GM19099 (cell line): ENCODE data around the gene SFXN1.

Experiments used
- POLR2A ChIP-seq: IDR thresholded peaks from 3 replicates; pipeline ENCODE4 v1.6.1; 2011; ENCODE audit warnings: low read depth; ENCODE audit not compliant: insufficient read length; ENCODE audit errors: extremely low read depth

SFXN1 gene

DNA sequence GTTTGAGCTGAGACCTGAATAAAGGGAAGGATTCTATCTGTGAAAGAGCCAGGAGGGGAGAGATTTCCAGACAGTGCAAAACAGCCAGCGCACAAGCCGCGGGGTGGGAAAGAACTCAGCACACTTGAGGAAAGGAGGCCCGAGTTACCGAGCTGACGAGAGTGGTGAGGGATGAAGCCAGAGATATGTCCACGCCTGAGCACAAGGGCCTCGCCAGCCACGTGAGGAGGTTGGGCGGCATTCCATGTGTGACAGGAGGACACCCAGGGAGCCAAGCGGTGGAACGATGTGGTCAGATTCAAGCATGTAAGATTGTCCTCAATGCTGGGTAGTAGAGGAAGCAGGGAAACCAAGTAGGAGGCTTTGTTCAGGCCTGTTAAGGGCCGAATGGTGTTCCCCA, 17.0 kb upstream of the SFXN1 start:
- TF ChIP-seq POLR2A = no peak

DNA sequence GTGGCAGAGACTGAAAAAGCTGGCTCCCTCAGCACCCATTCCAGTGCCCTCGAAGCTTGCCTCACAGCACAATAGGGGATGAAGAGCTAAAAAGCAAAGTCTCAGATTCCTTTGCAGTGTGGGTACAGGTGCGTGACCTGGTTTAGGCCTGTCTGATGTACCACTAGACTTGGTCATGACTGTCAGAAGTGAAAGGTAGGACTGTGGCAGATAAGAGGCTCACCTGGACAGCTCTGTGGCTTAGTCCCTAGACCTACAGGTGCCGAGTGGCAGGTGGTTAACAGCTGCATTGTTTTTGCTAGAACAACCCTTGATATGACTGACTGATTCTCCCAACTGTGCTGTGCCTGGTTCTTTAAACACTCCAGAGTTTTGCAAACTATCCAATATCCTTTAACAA, 14.7 kb upstream of the SFXN1 start:
- no peak for TF ChIP-seq POLR2A

DNA sequence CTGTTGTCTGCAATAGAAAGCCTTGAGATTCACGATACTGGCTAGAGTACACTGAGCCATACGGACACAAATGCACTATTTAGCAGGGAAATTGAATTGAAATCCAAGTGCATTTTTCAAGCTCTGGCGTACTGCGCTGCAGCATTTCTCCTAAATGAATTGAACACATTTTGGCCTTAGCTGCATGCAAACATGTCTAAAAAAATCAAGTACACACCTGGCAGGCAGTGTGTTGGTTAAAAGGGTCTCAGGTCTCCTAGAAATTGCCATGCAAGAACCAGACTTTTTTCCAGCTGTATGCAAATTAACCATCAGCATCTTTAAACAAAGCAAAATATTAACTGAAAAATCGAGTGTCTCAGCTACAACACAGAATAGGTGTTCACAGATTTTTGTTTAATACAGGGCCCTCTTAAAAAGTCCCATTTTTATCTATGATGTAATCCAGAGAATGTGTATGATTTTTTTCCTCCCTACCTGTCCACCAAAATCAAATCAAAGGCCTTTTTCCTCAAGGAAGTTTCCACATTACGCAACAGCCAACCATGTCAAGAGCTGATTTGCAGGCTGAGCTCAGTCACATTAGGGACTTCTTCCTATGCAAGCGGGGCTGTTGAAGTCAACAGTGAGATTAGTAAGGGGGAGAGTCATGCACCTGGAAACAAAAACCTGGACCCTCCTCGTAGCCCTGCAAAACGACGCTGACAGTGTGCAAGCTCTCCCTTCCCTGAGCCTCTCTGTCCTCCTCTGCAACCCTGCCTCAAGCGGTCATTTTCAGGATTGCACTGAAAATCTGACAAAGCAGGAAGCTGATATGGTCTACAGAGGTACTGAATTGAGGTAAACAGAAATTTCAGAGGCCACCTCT, 14.1 kb upstream of the SFXN1 start:
- TF ChIP-seq POLR2A = no peak

DNA sequence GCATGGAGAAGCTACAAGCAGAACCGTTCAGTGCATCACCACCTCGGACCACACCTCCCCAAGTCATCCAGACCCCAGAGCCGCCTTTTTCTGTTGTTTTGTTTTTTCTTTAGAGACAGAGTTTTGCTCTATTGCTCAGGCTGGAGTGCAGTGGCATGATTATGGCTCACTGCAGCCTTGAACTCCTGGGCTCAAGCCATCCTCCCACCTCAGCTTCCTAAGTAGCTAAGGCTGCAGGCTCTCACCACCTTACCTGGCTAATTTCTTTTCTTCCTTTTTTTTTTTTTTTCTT, 13.5 kb upstream of the SFXN1 start:
- TF ChIP-seq POLR2A = no peak

DNA sequence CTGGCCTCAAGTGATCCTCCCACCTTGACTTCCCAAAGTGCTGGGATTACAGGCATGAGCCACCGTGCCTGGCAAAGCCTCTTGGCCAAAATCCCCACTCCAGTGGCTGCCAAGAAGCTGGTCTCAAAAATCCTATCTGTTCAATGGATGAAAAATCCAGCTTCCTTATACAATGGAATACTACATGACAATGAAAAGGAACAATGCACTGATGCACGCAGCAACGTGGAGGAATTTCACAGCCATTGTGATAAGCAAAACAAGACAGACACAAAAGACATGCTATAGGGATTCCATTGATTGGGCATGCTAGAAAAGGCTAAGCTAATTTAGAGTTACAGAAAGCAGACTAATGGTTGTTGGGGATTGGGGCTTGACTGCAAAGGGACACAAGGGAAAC, 13.1 kb upstream of the SFXN1 start:
- no peak for TF ChIP-seq POLR2A

DNA sequence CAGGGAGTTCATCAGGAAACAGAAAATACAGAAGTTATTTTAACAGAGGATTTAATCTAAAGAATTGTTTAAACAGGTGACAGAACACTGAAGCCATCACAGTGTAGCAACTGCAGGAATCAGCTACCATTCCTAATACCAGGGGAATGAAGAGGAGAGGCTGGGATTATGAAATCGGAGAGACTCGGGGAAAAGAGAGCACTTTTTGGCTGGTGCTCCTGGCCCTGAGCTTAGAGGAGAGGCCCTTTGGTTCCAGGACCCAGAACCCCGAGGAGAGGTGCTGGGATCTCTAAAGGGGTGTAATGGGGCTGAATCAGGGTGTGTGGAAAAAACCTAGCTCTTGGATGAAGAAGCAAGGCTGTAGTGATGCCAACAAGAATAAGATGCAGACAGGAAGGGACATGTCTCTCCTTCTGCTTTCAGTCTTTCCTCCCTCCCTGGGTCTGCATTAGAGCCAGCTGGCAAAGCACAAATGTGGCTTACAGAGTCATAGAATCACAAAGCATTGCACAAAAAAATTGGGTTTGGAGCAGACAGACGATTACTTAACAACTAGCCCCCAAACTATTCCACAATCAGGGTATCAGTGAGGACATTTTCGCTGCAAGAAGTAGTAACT, 11.6 kb upstream of the SFXN1 start:
- no peak for TF ChIP-seq POLR2A

DNA sequence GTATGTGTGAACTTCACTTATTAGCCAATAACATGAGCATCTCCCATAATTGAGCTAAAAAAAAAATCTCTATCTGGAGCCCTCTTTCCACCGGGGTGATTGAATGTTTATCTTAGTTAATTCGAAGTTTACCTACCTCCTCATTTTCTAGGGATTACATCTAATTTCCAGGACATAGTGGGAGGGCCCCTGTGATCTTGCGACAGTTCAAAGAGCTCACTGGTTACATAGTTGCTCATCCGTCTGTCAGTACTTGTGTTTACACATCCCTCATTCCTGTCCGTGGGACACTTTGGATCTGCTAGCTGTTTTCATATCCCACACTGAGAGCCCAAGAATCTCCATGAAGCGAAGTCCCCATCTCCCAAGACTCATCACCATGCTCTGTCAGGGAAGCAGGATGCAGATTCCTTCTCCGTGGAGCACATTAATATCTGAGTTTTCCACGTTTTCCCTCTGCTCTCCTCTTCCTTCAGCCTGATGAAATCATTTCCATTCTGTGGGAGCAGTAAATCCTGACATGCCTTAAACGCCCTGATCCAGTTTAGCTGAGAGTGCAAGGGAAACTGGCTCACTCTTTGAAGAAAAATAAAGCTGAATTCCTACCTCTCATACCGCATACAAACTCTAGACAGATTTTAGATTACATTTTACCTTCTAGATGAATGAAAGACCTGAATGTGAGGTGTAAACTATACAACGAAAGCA, 10.2 kb upstream of the SFXN1 start:
- TF ChIP-seq POLR2A = no peak

DNA sequence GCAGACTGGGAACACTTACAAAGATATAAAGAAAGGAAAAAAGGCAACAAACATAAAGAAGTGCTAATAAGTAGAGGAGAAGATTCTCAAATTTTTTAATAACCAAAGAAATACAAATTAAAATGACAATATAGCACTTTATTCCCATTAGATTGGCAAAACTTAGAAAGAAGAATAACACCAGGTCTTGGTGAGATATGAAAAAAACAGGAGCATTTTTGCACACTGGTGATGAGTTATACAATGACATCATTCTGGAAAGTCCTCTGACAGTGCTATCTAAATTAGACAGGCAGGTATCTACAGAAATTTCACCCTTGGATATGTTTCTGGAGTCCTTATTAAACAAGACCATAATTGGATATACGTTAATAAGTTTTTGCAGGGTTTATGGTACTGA, 9.5 kb upstream of the SFXN1 start:
- TF ChIP-seq POLR2A = no peak

DNA sequence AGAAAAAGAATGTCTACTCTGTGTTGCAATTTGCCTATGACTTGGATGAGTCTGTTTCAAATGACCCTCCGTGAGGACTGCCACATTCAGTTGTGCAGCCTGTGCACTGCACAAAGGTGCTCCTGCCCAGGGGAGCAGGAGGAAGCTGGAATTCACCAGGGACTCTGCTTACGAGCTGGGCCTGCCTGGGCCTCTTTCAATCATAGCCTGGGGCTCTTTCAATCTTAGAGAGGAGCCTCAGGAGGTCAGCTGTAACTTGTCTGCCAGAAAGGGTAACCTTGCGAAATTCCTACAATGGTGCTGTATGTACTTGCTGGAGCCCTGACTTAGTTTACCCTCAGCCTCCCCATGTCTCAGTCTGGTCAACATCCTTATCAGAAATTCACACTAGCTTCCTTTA, 8.4 kb upstream of the SFXN1 start:
- no peak for TF ChIP-seq POLR2A

DNA sequence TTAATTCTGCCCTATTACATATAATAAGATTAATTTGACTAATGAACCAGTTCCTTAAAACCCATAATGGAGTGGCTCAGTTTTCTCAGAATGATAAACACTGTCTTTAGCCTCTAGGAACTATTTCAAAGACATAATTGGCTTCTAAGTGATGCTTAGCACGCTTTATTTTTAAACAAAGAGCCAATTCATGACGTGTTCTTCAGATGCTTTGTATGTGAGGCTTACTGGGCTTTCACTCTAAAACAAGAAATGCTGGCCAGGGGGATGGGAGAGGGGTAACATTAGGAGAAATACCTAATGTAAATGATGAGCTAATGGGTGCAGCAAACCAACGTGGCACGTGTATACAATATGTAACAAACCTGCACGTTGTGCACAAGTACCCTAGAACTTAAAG, 7.6 kb upstream of the SFXN1 start:
- TF ChIP-seq POLR2A = no peak

DNA sequence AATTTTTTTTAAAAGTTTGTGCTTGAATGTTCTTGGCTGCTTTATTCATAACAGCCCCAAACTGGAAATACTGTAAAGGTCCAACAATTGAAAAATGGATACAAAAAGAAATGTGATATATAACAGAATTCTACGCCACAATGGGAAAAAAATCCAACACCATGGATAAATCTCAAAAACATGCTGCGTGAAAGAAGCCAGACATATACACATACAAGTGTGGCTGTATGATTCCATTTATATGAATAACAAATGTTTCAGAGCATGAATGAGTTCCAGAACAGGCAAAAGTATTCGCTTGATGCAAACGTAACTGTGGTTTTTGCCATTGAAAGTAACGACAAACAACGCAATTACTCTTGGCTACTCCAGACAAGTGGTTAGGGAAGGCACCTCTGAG, 7.2 kb upstream of the SFXN1 start:
- TF ChIP-seq POLR2A = no peak

DNA sequence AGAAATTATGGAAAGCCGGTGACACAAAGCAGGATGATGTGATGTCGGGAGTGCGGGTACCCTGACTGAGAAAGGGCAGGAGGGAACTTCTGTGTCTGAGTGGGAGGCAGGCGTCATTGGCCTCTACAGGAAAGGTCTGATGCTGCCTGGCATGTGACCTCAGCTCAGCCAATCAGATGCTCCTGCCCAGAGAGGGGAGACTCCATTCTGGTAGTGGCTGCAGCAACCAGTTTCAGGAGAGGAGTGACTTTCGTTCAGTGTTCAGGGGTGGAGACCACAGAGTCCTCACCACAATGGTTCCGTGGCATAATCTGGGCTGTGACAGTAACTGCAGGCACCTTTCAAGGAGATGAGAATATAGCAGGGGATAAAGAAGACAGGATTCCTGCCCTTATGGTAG, 6.7 kb upstream of the SFXN1 start:
- TF ChIP-seq POLR2A = no peak

DNA sequence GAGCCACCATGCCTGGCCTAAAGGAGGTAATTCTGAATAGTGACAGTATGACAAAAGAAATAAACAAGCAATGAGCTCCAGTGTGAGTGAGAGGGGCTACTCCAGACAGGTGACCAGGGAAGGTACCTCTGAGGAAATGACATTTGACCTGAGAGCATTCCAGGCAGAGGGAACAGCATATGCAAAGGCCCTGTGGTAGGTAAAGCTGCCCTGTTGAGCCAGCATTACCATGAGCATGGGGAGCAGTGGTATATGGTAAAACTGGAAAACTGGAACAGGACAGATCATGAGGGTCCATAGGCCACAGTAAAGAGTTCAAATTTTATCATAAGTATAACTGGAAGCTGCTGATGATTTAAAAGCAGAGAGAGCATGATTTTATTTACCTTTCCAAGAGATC, 6.0 kb upstream of the SFXN1 start:
- no peak for TF ChIP-seq POLR2A

DNA sequence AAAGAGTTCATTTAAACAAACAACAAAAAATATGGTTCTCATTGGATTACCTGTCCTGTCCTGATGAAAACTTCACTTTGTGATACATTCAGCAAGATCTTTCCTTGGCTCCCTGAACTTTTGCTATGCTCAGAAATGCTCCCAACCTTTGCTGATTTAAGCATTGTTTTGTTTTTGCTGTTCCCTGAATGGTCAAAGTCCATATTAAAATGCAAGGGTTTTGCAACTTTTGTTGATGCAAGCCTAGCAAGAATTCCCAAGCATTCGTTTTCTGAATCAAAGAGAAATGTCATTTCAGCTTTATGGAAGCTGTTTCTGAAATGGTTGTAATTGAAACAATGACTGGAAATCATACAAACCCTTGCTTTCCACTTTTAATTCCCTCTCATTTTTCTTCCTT, 3.1 kb upstream of the SFXN1 start:
- TF ChIP-seq POLR2A = no peak

DNA sequence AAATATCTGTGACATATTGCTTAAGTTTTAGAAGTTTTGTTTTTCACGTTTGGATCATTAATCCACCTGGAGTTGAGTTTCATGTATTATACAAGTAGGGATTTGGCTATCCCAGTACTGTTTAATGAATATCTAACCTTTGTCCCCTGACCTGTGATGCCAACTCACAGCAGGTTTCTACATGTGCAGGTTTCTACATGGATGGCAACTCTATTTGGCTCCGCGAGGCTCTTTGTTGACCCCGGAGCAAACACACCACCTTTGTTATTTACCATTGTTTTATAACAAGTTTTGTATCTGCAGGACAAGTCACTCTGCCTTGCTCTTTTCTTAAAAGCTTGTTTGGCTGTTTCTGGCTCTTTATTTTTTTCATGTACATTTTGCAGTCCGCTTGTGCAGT, 920 bp upstream of the SFXN1 start:
- no peak for TF ChIP-seq POLR2A

DNA sequence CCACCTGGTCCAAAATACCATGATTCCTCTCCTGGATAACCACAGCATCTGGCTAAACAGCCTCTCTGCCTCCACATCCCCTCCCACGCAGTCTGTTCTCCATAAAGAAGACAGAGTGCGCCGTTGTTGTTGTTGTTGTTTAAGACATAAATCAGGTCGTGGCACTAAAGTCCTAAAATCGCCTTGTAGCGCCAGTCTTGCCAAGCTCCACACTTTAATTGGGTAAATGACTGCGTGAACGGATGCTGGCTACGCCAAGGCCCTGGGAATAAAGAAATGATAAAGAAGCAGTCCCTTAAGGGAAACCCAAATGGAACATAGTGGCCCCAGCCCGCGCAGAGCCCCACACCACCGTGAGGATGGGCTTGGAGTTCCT, 364 bp upstream of the SFXN1 start:
- TF ChIP-seq POLR2A = no peak

DNA sequence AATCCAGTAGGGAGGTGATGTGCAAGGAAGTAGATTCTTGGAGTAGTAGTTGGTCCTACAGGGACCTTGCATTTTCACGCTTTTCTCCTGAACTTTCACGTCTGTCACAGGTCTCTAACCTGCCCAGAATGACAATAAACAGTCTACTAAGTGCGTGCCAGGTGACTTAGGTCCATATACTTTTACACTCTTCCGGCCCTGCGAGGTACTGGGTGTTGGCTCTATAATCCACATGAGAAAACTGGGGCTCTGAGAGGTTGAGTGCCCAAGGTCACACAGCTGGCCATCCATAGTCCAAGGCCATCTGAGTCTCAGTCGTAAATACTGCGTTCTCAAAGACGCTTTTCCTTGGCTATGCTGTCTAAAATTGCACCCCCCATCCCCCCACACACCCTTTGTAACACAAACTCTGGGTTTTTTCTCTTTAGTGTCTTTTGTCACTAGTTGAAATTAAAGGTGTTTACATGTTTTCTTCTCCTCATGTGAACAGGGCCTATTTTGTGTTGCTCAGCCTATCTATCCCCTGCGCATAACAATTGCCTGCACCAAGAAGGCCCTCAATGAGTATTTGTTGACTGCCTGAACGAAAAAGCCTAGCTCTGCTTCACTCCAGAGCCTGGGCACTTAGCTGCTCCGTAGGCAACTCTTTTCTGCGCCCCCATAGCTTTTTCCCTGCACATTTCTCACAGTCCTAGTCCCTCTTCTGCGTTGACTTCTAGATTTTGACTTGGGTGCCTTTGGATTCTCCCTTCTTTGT, 943 bp downstream of the SFXN1 start:
- no peak for TF ChIP-seq POLR2A
